HCT116 (cell line): Measurements from ENCODE around the gene TMEM238L. TPM values are rescaled to one million over a fixed set of nuclear protein-coding genes. Genes with fewer than 3 reads are reported as not detected.

ENCODE experiments used
- ATAC-seq: fragments of 200-7000 bp; cut with Tn5 transposase; 2 replicates; pipeline ENCODE4 v1.9.1; 2020; ENCODE audit warnings: mild to moderate bottlenecking, moderate library complexity
- BruUV-seq: library from RNA; stranded (reverse); fragments of 400-500 nt; replicated peaks from 2 replicates; lab custom pipeline; 2021; lab: Mats Ljungman, UMichigan
- CTCF ChIA-PET: fragments of 300-600 bp; sonication (Branson Sonifier 250); formaldehyde crosslinking; loops from one replicate; lab custom pipeline; 2021; ENCODE audit warnings: antibody characterized with exemption; lab: Charles Lee
- POLR2A ChIA-PET: fragments of 300-600, 350-600 bp; sonication (Branson Sonifier 250); formaldehyde crosslinking; loops from one replicate; lab custom pipeline; 2021; ENCODE audit warnings: antibody characterized with exemption; lab: Charles Lee
- RAD21 ChIA-PET, 2 experiments: fragments of 300-600 bp; sonication (Branson Sonifier 250); formaldehyde crosslinking; loops; one replicate each; lab custom pipeline; 2023; ENCODE audit warnings: low total read pairs in 2 of 2; ENCODE audit not compliant: uncharacterized antibody in 2 of 2, unreplicated experiment in 2 of 2, low non-redundant PET in 1 of 2; lab: Charles Lee
- DNase-seq: peaks from one replicate; pipeline ENCODE4 v3.0.0-alpha.2; 2010; ENCODE audit warnings: low read depth, low spot score
- H2AFZ ChIP-seq: fragments of 200-600 bp; shearing (Covaris generic), sonication (generic); 2 replicates; pipeline ENCODE4 v1.6.1; 2017; ENCODE audit warnings: low read depth, mixed run types, mixed read lengths, antibody characterized with exemption, low read length; ENCODE audit not compliant: poor library complexity, severe bottlenecking
- H3K27ac ChIP-seq: 2 replicates; pipeline ENCODE4 v1.5.1; 2012; ENCODE audit warnings: low read depth, low read length
- H3K27me3 ChIP-seq: fragments of 200-600 bp; sonication (generic); 2 replicates; pipeline ENCODE4 v1.6.1; 2016; ENCODE audit warnings: mixed run types, low read length, mixed read lengths; ENCODE audit not compliant: insufficient read depth
- H3K36me3 ChIP-seq, 2 experiments: fragments of 200-500 bp in 1 of 2; fragments of 200-600 bp in 1 of 2; sonication (Bioruptor generic) in 1 of 2; sonication (generic) in 1 of 2; 2 replicates each; pipeline versions ENCODE4 v1.5.1 to v1.6.1; 2014 to 2016; ENCODE audit warnings: low read length in 2 of 2, inconsistent platforms in 1 of 2, mixed read lengths in 1 of 2, mixed run types in 1 of 2; ENCODE audit not compliant: insufficient read depth in 2 of 2, control insufficient read depth in 1 of 2
- H3K4me1 ChIP-seq, 2 experiments: fragments of 200-600 bp in 1 of 2; sonication (generic) in 1 of 2; 2 replicates each; pipeline versions ENCODE4 v1.5.1 to v1.6.1; 2012 to 2017; ENCODE audit warnings: low read length in 2 of 2, inconsistent platforms in 1 of 2, mild to moderate bottlenecking in 1 of 2, mixed read lengths in 1 of 2, mixed run types in 1 of 2, moderate library complexity in 1 of 2; ENCODE audit not compliant: insufficient read depth in 2 of 2, control insufficient read depth in 1 of 2
- H3K4me2 ChIP-seq: fragments of 200-600 bp; sonication (generic); 2 replicates; pipeline ENCODE4 v1.6.1; 2017; ENCODE audit warnings: mixed run types, low read length, mixed read lengths
- H3K4me3 ChIP-seq, 2 experiments: fragments of 200-600 bp in 1 of 2; sonication (generic) in 1 of 2; replicated peaks in 1 of 2; 2 replicates each; pipeline ENCODE4 v1.5.1; 2011 to 2016; ENCODE audit warnings: low read length in 2 of 2, control low read depth in 1 of 2, low read depth in 1 of 2, mild to moderate bottlenecking in 1 of 2, mixed read lengths in 1 of 2, mixed run types in 1 of 2
- H3K79me2 ChIP-seq: fragments of 200-600 bp; sonication (generic); 2 replicates; pipeline ENCODE4 v1.6.1; 2017; ENCODE audit warnings: mild to moderate bottlenecking, mixed run types, low read length, moderate library complexity, mixed read lengths; ENCODE audit not compliant: insufficient read depth
- H3K9ac ChIP-seq: fragments of 200-600 bp; sonication (generic); 2 replicates; pipeline ENCODE4 v1.6.1; 2016; ENCODE audit warnings: low read length, mixed read lengths
- H3K9me2 ChIP-seq: fragments of 200-600 bp; sonication (generic), shearing (Covaris generic); 2 replicates; pipeline ENCODE4 v1.6.1; 2017; ENCODE audit warnings: mixed run types, mild to moderate bottlenecking, moderate library complexity; ENCODE audit not compliant: insufficient read depth
- H3K9me3 ChIP-seq, 2 experiments: fragments of 200-500 bp in 1 of 2; fragments of 200-600 bp in 1 of 2; sonication (Bioruptor generic) in 1 of 2; sonication (generic) in 1 of 2; 2 replicates each; pipeline ENCODE4 v1.6.1; 2014 to 2017; ENCODE audit warnings: low read length in 2 of 2, mixed read lengths in 2 of 2, inconsistent platforms in 1 of 2, low read depth in 1 of 2, mild to moderate bottlenecking in 1 of 2, mixed run types in 1 of 2, moderate library complexity in 1 of 2; ENCODE audit not compliant: control insufficient read depth in 1 of 2, insufficient read depth in 1 of 2
- H4K20me1 ChIP-seq: fragments of 200-600 bp; sonication (generic), shearing (Covaris generic); 2 replicates; pipeline ENCODE4 v1.6.1; 2017; ENCODE audit warnings: mixed run types, mild to moderate bottlenecking, moderate library complexity; ENCODE audit not compliant: insufficient read depth
- ATF3 ChIP-seq: IDR thresholded peaks from 2 replicates; pipeline ENCODE4 v1.6.1; 2012
- CBX3 ChIP-seq: IDR thresholded peaks from 2 replicates; pipeline ENCODE4 v1.6.1; 2012; ENCODE audit warnings: low read depth
- EZH2 ChIP-seq: fragments of 200-600 bp; sonication (generic); IDR thresholded peaks from 2 replicates; pipeline ENCODE4 v1.6.1; 2017; ENCODE audit warnings: antibody characterized with exemption, mixed run types
- EZH2phosphoT487 ChIP-seq: fragments of 200-600 bp; IDR thresholded peaks from 2 replicates; pipeline ENCODE4 v1.6.1; 2018; ENCODE audit warnings: antibody characterized with exemption, borderline replicate concordance
- JUND ChIP-seq: IDR thresholded peaks from 2 replicates; pipeline ENCODE4 v1.6.1; 2012
- MAX ChIP-seq: IDR thresholded peaks from 2 replicates; pipeline ENCODE4 v1.6.1; 2012
- POLR2A ChIP-seq: IDR thresholded peaks from 2 replicates; pipeline ENCODE4 v1.7.0; 2011; ENCODE audit warnings: borderline replicate concordance; ENCODE audit not compliant: insufficient read depth, insufficient read length; ENCODE audit errors: extremely low read depth
- RAD21 ChIP-seq: IDR thresholded peaks from 2 replicates; pipeline ENCODE4 v1.6.1; 2012; ENCODE audit warnings: low read depth, mild to moderate bottlenecking
- SIN3A ChIP-seq: IDR thresholded peaks from 2 replicates; pipeline ENCODE4 v1.6.1; 2012; ENCODE audit warnings: low read depth
- SP1 ChIP-seq: IDR thresholded peaks from 2 replicates; pipeline ENCODE4 v1.6.1; 2012; ENCODE audit warnings: low read depth
- SRF ChIP-seq: IDR thresholded peaks from 2 replicates; pipeline ENCODE4 v1.6.1; 2012; ENCODE audit warnings: low read depth
- ZBTB33 ChIP-seq: IDR thresholded peaks from 2 replicates; pipeline ENCODE4 v1.6.1; 2011; ENCODE audit warnings: mild to moderate bottlenecking, low read length, moderate library complexity; ENCODE audit not compliant: insufficient replicate concordance; ENCODE audit errors: extremely low read depth
- ZNF274 ChIP-seq: fragments of 200-500 bp; sonication (Bioruptor generic); IDR thresholded peaks from 2 replicates; pipeline ENCODE4 v1.6.1; 2014; ENCODE audit warnings: mild to moderate bottlenecking, low read depth, low read length, inconsistent platforms
- intact Hi-C: fragments of 100-400 bp; cut with micrococcal nuclease; formaldehyde crosslinking; loops from 2 replicates; pipeline ENCODE4 v1.10.0; 2022
- total RNA-seq: library from RNA; stranded (reverse); gene quantifications from one replicate; pipeline ENCODE4 v1.2.1, GENCODE V29; 2021; ENCODE audit not compliant: unreplicated experiment
- TF ChIP-seq, protein P1 (sequence below), 3 experiments: fragments of 200-600 bp in 1 of 3; sonication (generic) in 1 of 3; IDR thresholded peaks in 2 of 3; conservative IDR thresholded peaks in 1 of 3; 2 replicates each; pipeline ENCODE4 v1.5.1; 2012 to 2017; ENCODE audit warnings: low read depth in 2 of 3, low read length in 2 of 3, antibody characterized with exemption in 1 of 3, borderline replicate concordance in 1 of 3, control low read depth in 1 of 3, mild to moderate bottlenecking in 1 of 3, mixed read lengths in 1 of 3, mixed run types in 1 of 3, moderate library complexity in 1 of 3; ENCODE audit not compliant: insufficient read depth in 1 of 3

The TMEM238L gene
- total RNA-seq, 1 experiment from 2014 or later = not detected

- intact Hi-C loops = no loop called here
- no peak overlapping the region for H2AFZ ChIP-seq
- H3K79me2 ChIP-seq = no peaks in the 10 kb centered on the region
- CTCF ChIA-PET = no interaction called here
- no peak overlapping the region for H3K9ac ChIP-seq
- DNase-seq = no peak
- no TSS peak for BruUV-seq
- POLR2A ChIA-PET = no interaction called here
- no peaks in the 10 kb centered on the region for H3K9me2 ChIP-seq
- no peak overlapping the region for H3K4me3 ChIP-seq
- RAD21 ChIA-PET = no interaction called here
- H3K4me2 ChIP-seq = no peak overlapping the region
- no peak overlapping the region for H3K27ac ChIP-seq
- TF ChIP-seq ZNF274 = no peak
- TF ChIP-seq EZH2phosphoT487 = no peak
- TF ChIP-seq RAD21 = no peak
- no peak for TF ChIP-seq CBX3
- TF ChIP-seq ZBTB33 = no peak
- no peak for TF ChIP-seq SP1
- no peak for TF ChIP-seq JUND
- TF ChIP-seq EZH2 = no peak
- no peak for TF ChIP-seq POLR2A
- TF ChIP-seq, protein P1, sequence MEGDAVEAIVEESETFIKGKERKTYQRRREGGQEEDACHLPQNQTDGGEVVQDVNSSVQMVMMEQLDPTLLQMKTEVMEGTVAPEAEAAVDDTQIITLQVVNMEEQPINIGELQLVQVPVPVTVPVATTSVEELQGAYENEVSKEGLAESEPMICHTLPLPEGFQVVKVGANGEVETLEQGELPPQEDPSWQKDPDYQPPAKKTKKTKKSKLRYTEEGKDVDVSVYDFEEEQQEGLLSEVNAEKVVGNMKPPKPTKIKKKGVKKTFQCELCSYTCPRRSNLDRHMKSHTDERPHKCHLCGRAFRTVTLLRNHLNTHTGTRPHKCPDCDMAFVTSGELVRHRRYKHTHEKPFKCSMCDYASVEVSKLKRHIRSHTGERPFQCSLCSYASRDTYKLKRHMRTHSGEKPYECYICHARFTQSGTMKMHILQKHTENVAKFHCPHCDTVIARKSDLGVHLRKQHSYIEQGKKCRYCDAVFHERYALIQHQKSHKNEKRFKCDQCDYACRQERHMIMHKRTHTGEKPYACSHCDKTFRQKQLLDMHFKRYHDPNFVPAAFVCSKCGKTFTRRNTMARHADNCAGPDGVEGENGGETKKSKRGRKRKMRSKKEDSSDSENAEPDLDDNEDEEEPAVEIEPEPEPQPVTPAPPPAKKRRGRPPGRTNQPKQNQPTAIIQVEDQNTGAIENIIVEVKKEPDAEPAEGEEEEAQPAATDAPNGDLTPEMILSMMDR (IDR thresholded peaks at IDR 0.05 in 2 of 3, conservative IDR thresholded peaks at IDR 0.05 in 1 of 3; ENCODE audit: borderline replicate concordance in 1 of 3, insufficient read depth in 1 of 3, low read depth in 2 of 3, low read length in 2 of 3) = no peak
- TF ChIP-seq SIN3A = no peak
- no peak for TF ChIP-seq ATF3
- no peak for TF ChIP-seq MAX
- TF ChIP-seq SRF = no peak
- no peaks in the 10 kb centered on the region for H3K9me3 ChIP-seq
- H4K20me1 ChIP-seq = no peaks in the 10 kb centered on the region
- H3K36me3 ChIP-seq = no peaks in the 10 kb centered on the region
- H3K27me3 ChIP-seq = no peaks in the 10 kb centered on the region
- ATAC-seq = no peak
- no peaks in the 10 kb centered on the region for H3K4me1 ChIP-seq
Observed at GRCh38 chr17:10756619-10757018, 47.3 kb downstream of the TMEM238L start.
